HG02870 (cell line): ENCODE results near the gene GRK4.
A peak's percentile ranks its signal among the peaks of the same experiment; 100 is the strongest.

Experiments
- ATAC-seq: cut with Tn5 transposase; IDR thresholded peaks from one replicate; pipeline ENCODE4 v1.9.1; 2021; ENCODE audit warnings: mild to moderate bottlenecking, moderate library complexity; ENCODE audit not compliant: unreplicated experiment

The GRK4 gene

DNA sequence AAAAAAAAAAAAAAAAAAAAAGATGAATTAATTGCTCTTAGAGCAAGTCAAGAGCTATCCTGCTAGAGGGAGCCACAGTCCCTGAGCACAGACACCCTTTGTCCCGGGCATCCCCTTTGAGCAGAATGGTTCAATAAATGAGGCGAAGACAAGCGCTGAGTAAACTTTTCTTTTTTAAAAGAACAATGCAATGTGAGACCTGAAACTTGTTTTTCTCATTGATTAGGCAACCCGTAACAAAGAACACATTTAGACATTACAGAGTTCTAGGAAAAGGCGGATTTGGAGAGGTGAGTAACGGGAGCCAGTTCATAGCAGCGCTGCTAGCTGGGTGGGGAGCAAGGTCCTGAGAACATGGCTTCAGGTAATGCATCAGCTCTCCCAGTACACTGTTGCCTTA is 46.1 kb downstream of the GRK4 start:
- ATAC-seq = no peak

DNA sequence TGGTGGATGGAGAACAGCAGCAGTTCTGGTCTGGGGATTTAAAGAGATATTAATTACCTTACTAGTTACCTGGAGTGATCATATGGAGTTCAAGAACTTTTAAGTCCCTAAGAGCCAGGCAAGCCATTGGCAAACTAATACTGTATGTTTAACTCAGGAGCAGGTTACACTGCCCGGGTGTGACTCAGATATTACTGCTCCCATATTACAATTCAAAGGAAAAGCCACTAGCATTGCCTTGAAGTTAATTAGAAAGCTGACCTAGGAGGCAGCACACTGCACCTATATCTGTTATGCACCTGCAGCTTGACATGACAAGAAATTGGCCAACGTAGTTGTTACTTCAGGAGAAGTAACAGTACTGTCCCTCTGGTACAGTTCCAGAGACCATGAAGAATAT is 47.2 kb downstream of the GRK4 start:
- ATAC-seq = no peak

DNA sequence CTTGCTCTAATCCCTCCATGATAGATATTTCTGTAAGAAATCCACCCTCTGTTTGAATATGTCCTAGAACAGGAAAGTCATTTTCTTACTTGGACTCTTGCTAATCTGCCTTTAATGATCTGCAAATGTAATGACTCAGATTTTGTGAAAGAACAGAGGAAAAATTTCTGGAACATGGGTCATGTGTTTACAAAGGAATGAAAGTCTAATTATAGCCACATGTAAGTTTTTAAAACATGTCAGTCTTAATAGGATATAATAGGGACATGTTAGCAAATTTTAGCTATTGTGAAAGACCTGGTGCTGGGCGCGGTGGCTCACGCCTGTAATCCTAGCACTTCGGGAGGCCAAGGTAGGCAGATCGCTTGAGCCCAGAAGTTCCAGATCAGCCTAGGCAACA is 47.6 kb downstream of the GRK4 start:
- no peak for ATAC-seq

DNA sequence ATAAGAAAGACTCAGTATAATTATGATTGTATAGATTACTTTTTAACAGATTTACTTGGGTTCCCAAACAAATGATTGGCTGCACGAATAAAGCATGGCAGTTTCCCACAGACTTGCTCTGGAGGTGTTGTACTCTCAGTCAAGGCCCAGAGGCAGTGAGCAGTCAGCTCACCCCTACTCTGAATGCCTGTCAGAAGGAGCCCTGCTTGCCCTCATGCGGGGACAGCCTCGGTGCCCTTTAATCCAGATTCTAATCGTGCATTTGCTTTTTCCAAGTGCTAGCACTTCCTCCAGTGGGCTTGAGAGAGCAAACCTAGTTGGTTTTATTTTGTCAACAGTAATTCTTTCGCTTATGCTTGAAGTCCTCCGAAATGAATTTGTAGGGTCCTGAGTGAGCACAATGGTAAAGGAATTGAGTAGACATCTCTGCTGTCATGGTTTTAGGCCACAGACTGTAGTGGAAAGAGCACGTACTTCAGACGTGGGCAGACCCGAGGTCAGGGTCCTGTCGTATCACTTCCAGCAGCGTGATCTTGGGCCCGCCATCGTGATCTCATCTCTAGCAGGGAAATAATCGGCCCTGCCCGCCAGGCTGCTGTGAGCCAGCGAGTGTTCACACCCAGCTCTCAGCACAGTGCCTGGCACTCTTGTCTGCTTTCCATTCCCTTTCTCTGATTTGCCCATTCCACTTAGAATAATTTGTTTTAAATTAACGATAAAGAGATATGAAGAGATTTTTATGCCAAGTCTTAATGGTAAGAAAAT is 48.3 kb downstream of the GRK4 start:
- no peak for ATAC-seq

DNA sequence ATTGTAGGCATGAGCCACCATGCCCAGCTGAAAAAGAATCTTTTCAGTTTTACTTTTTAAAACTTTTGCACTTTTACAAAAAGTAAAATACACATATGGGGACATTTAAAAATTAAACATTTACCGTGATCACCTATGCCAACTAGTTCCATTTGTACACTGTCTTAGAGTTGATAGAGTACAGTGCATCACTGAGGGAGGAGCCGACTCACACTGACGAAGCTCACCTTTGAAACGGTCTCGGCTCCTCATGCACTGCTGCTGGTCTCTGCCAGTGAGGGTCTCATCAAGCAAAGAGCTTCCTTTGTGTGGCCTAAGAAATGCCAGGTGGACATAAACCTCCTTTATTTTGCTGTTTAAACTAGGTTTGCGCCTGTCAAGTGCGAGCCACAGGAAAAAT is 50.0 kb downstream of the GRK4 start:
- no peak for ATAC-seq

DNA sequence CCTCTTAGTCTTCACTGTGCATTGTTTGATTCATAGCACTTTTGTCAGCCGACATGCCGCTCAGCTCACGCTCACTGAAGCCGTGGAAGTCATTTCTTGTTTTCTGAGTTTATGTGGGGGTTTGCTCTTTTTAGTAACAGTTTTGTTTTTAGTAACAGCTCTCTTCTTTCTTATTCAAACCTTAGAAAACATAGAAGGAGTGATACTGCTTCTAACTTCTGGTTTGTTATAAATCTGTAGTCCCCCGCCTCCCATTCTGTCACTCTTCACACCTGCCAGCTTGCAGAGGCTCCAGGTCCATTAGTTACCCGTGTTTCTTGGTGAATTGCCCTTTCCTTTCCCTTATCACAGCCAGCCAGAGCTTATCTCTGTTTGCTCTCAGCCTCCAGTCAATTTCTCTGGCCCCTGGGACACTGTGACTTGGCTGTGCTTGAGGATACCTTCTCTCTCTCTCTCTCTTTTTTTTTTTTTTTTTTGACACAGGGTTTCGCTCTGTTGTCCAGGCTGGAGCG is 50.5 kb downstream of the GRK4 start:
- peak; percentile 94 for ATAC-seq

DNA sequence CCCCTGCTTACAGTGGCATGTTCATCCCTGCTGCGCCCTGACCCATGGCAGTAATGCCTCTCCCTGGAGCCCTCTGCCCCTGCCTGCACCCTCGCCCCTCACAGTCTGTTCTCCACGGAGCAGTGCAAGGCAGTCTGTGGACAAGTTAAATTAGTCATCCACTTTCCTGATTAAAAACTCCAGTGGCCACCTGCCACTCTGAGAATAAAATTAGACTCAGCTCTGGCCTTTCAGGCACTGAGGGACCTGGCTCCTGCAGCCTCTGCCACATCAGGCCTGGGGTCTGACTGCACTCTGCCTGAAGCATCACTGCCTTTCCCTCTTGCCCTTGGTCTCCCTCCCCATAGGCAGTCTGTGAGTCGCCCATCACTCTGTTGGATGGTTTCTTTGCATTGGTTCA is 53.6 kb downstream of the GRK4 start:
- no peak for ATAC-seq

DNA sequence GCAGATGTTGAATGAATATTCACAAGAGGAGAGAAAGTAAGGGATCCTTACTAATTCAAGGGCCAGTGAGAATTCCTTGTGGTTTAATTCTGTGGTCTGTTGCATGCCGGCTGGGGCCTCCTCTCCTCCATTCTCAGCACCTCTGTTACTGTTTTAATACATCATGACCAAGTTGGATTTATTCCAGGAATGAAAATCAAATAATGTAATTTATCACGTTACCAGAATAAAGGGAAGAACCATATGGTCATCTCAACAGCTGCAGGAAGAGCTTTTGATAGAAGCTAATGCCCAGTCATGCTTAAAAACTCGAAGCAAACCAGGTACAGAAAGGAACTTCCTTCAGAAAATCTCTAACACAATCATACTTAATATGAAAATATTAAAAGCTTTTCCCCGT is 54.1 kb downstream of the GRK4 start:
- no peak for ATAC-seq

DNA sequence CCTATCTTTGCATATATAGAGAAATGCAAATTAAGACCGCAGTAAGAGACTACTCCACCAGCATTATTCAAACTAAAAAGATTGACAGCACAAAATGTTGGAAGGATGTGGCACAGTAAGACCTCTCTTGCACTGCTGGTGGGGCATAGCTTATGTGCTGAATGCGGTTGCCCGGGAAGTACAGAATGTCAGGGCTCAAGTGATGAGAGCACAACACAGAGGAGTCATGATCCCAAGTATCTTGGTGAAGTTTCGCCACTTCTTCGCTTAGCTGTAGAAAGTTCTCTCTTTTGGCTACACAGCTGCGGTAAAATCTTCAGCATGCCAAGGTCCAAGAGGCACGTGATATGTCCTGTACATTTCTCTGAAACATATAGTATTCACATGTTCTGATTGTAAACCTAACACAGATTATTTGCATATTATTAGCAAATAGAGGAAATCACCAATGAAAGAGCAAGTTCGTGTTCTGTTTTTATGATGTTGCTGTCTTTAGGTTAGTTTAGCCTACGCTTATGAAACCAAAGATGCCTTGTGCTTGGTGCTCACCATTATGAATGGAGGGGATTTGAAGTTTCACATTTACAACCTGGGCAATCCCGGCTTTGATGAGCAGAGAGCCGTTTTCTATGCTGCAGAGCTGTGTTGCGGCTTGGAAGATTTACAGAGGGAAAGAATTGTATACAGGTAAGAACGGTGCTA is 55.9 kb downstream of the GRK4 start:
- ATAC-seq = no peak

DNA sequence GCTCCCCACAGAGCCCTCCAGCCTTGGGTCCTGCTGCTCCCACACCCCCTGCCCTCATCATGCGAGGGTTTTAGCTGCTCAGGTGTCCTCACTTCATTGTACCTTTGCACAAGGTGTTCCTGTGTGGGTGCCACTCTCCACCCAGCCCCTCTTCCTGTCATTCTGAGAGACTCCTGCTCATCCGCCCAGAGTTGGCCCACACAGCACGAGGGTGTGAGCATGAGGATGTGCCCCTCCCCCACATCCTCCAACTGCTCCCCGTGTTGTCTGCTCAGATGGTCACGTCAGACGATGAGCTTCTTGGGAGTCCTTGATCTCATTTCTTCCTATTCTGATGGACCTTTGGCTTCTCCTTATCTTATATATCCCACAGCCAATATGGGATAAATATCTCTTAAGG is 57.8 kb downstream of the GRK4 start:
- ATAC-seq = no peak

DNA sequence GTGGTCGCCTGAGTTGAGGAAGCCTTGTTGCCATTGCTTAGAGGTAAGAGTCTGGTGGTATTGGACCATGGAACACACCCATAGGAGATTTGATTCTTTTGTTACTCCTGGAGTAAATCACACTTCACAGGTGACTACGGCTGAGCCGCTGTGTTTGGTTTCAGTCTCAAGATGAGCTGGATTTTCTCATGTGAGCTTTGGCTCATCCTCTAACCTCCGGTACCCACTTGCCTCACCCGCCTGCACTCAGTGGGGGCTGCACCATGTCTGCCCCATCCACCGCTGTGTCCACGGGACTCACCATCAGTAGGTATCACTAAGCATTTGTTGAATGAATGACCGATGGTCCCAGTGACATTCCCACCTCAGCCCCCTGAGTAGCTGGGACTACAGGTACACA is 58.3 kb downstream of the GRK4 start:
- ATAC-seq = peak; percentile 66

DNA sequence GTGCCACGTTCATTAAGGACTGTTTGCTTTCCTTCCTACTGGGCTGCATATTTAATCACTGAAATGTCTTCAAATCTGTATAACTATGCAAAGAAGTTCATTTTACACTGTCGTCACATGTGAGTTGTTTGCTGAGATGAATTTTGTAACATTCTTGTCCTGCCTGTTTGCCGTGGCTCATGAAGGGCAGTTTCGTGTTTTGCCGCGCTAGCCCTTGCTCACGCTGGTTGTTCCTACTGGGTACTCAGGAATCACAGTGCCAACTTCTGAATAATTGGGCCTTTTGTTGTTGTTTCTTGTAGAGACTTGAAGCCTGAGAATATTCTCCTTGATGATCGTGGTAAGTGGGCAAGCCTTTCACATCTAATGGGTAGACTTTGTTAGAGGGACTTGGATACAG is 58.7 kb downstream of the GRK4 start:
- no peak for ATAC-seq

DNA sequence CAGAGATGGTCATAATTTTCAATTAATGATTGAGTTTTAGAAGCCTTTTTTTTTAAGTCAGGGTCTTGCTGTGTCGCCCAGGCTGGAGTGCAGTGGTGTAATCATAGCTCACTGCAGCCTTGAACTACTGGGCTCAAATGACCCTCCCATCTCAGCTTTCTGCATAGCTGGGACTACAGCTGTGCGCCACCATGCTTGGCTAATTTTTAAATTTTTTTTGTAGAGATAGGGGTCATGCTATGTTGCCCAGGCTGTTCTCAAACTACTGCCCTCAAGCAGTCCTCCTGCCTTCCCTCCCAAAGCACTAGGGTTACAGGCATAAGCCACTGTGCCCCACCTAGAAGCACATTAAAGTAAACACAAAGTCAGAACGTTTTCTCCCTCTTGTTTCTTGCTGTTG is 59.3 kb downstream of the GRK4 start:
- ATAC-seq = no peak

DNA sequence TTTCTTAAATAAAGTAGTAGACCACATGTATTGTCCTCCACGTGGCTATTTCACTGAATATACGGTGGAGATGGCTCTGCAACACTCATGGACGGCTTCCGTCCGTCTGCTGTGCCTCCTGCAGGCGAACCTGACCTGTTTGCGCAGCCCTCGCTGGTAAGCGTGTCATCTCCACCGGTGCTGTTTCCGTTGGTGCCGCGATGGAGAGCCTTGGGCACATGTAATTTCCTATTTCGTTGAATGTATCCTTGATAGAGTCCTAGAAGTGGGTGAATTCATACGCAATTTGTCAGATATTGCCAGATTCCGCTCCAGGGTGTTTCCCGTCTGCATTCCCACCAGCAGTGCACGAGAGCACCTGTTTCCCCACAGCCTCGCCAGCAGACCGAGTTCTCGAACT is 62.5 kb downstream of the GRK4 start:
- no peak for ATAC-seq

DNA sequence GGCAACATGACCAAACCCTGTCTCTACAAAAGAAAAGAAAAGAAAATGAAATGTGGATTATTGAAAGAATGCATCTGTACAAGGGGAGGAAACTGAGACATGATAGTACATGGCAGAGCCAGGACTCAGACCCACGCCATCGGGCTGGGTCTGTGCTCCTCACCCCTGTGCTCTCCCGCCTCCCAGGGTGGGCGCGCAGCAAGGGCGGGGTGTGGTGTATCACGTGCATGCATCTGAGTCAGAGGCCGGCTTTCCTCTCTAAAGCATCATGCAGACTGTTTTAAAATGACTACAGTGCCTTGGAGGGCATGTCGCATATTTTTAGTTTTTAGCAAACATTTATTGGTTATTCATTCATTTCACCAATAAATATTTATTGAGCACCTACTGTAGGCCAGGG is 63.2 kb downstream of the GRK4 start:
- ATAC-seq = no peak

DNA sequence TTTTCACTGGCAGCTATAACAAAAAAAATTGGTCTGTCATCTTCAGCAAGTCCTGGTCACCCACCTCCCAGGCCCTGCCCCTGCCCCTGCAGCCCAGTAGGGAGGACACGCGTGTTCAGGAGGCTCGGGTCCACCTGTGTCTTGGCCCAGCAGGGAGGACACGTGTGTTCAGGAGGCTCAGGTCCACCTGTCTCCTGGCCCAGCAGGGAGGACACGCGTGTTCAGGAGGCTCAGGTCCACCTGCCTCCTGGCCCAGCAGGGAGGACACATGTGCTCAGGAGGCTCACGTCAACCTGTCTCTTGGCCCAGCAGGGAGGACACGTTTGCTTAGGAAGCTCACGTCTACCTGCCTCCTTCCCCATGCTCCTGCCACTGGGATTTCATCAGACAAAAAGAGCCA is 66.1 kb downstream of the GRK4 start:
- ATAC-seq = no peak

DNA sequence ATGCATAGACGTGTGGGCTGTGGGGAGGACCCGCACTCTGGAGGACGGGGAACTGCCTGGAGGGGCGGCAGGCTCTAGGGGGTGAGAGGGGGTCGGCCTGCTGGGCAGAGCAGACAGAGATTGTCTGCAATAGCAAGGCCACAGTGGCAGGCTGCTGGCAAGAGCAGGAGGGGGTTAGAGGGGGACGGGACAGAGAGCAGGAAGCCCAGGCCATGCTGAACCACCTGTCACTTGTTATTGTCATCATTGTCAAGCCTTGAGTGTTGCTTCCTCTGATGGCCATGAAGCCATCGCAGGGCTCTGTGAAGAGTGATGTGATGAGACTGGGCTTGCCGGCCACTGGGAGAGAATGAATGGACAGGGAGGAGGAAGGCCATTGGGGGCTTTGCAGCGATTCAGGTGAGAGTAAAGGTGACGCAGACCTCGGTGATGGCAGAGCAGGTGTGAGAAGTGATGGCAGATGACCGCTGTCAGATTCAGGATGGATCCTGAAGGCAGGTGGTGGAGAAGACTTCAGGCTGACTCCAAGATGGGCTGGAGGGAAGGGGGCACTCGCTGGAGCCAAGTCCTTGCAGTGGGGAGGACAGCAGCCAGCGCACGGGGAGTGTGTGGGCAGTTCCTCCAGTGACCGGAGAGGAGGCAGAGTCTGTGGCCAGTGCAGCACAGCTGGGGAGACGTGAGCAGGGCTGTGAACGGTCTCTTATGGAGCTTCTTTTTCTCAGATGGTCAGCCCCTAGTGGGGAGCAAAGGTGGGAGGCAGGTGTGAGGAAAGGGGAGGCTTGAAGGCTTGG is 67.4 kb downstream of the GRK4 start:
- no peak for ATAC-seq

DNA sequence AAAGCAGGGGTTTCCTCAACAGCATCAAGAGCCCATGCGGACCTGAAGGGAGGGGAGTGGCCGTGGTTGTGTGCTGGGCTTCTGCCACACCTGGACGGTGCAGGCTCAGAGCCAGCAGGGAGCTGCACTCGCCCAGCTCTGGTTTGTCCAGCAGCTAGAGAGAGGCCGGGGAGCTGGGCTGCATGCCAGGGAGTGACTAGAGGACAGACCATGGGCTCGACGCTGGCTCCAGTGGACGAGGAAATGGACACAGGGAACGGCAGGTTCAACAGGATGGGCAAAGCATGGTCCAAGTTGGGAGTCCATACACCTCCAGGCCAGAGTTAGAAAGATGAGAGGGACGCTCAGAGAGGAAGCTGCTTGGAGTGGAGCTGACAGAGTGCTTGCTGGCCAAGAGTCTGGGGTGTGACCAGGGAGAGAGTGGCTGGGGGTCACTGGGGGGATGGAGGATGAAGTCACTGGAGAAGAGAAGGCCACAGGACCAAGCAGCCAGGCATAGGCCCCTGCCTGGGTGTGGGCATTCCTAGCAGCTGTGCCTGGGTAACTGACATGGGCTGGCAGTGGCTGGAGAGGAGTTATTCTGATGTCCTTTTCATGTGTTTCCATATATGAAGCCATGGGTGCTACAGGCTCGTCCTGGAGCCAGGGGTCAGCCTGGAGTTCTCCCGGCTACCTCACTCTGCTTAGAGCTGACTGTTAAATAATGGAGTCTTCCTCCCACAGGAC is 68.1 kb downstream of the GRK4 start:
- ATAC-seq = no peak

DNA sequence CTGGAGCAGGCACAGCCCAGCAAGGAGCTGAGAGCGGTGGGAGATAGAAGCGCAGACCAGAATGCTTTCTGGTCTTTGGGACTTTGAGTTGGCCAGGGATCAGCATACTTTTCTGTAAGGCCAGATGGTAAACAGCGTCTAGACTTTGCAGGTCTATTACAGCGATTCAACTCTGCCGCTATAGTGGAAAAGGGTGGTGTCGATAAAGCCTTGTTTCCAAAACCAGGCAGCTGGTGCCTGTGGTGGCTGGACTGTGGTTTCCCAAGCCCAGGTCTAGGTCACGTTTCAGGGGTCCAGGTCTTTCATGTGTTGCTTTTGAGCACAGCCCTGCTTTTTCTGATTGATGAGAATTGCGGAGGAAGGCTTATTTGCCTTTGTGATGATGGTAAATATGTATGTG is 70.9 kb downstream of the GRK4 start:
- no peak for ATAC-seq

DNA sequence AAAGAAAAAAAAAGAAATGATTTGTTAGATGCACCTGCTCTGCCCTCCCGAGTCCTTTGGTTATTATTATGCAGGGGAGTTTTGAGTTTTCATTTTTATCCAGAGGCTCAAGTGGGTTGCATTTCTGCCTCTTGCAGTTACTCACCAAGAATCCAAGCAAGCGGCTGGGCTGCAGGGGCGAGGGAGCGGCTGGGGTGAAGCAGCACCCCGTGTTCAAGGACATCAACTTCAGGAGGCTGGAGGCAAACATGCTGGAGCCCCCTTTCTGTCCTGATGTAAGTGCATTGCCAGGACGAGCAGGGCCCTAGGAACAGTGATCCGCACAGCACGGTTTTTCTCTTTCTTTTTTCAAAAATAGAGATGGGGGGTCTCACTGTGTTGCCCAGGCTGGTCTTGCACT is 71.9 kb downstream of the GRK4 start:
- no peak for ATAC-seq

DNA sequence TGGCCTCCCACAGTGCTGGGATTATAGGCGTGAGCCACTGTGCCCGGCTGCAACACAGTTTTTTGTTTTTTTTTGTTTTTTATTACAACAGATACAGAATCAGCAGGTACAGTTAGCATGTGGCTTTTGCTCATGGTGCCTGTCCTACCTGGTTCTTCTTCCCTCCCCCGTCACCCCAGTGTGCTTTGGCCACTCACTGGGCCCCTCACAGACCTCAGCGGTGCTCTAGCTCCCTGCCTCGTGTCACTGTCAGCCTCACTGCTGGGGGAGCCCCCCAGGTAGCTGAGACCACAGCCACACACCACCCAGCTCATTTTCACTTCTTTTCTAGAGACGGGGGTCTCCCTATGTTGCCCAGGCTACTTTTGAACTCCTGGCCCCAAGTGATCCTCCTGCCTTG is 72.3 kb downstream of the GRK4 start:
- ATAC-seq = no peak
